22Rv1 (cell line): ENCODE data around the gene AGMO.

Experiments
- CTCF ChIP-seq: fragments of 450-650 bp; IDR thresholded peaks from 2 replicates; pipeline ENCODE4 v1.5.1; 2017; ENCODE audit warnings: mild to moderate bottlenecking
- ZFX ChIP-seq: fragments of 450-650 bp; IDR thresholded peaks from 2 replicates; pipeline ENCODE4 v1.6.1; 2017; ENCODE audit warnings: antibody characterized with exemption, borderline replicate concordance

GRCh38 chr7:15341817-15342216 is 220.0 kb downstream of the AGMO start:
- TF ChIP-seq CTCF = no peak
- no peak for TF ChIP-seq ZFX
